GM18868 (cell line): ENCODE data around the gene ARHGAP27.
"Not testable (repeated sequence)": the region's sequence is repeated elsewhere in the genome, so short reads cannot be mapped to it uniquely, and the experiment has no call there.

Experiments
- ATAC-seq: cut with Tn5 transposase; IDR thresholded peaks from one replicate; pipeline ENCODE4 v1.9.1; 2021; ENCODE audit warnings: mild to moderate bottlenecking, moderate library complexity; ENCODE audit not compliant: unreplicated experiment

ARHGAP27 gene

GRCh38 chr17:45432405-45433158 is at the start of gene ARHGAP27:
Gene ARHGAP27 (minus strand): TSS chr17:45432870. CDS start chr17:45430279, 2,591 bp downstream.
- no peak for ATAC-seq

- not testable (repeated sequence) for ATAC-seq
Observed at GRCh38 chr17:45482317-45482716, 49.6 kb upstream of the ARHGAP27 start.

- ATAC-seq, result not testable (repeated sequence)
Observed at GRCh38 chr17:45475436-45475835, 42.8 kb upstream of the ARHGAP27 start.

GRCh38 chr17:45472249-45472648 is 39.6 kb upstream of the ARHGAP27 start:
- not testable (repeated sequence) for ATAC-seq

- not testable (repeated sequence) for ATAC-seq
Observed at GRCh38 chr17:45469204-45469563, 36.5 kb upstream of the ARHGAP27 start.

- ATAC-seq, result not testable (repeated sequence)
Observed at GRCh38 chr17:45468293-45469203, 35.9 kb upstream of the ARHGAP27 start.

- peak; percentile 94 for ATAC-seq
Observed at GRCh38 chr17:45461524-45462327, 29.1 kb upstream of the ARHGAP27 start.

- not testable (repeated sequence) for ATAC-seq
Observed at GRCh38 chr17:45460422-45460821, 27.8 kb upstream of the ARHGAP27 start.

GRCh38 chr17:45454341-45454740 is 21.7 kb upstream of the ARHGAP27 start:
- not testable (repeated sequence) for ATAC-seq

GRCh38 chr17:45453731-45454130 is 21.1 kb upstream of the ARHGAP27 start:
- ATAC-seq, result not testable (repeated sequence)

- ATAC-seq, result not testable (repeated sequence)
Observed at GRCh38 chr17:45453225-45453534, 20.5 kb upstream of the ARHGAP27 start.

- ATAC-seq, result not testable (repeated sequence)
Observed at GRCh38 chr17:45452329-45453224, 19.9 kb upstream of the ARHGAP27 start.

GRCh38 chr17:45451660-45452059 is 19.0 kb upstream of the ARHGAP27 start:
- not testable (repeated sequence) for ATAC-seq

GRCh38 chr17:45451131-45451530 is 18.5 kb upstream of the ARHGAP27 start:
- no peak for ATAC-seq

- not testable (repeated sequence) for ATAC-seq
Observed at GRCh38 chr17:45449708-45450329, 17.1 kb upstream of the ARHGAP27 start.

GRCh38 chr17:45449260-45449659 is 16.6 kb upstream of the ARHGAP27 start:
- not testable (repeated sequence) for ATAC-seq

- ATAC-seq, result not testable (repeated sequence)
Observed at GRCh38 chr17:45448483-45448882, 15.8 kb upstream of the ARHGAP27 start.

- ATAC-seq, result not testable (repeated sequence)
Observed at GRCh38 chr17:45448066-45448465, 15.4 kb upstream of the ARHGAP27 start.

GRCh38 chr17:45447650-45448049 is 15.0 kb upstream of the ARHGAP27 start:
- not testable (repeated sequence) for ATAC-seq
